ENCODE data around the gene FBXW12. TPM values are rescaled to one million over a fixed set of nuclear protein-coding genes. Genes with fewer than 3 reads are reported as not detected.
"Not testable (repeated sequence)": the region's sequence is repeated elsewhere in the genome, so short reads cannot be mapped to it uniquely, and the experiment has no call there.

Gene FBXW12
- not detected for total RNA-seq

GRCh38 chr3:48371651-48372376, at the start of gene FBXW12:
TSS of gene FBXW12 (plus strand) at chr3:48372219. CDS start at chr3:48372768, 549 bp downstream.
- Mint-ChIP-seq H3K9me3 (no peaks in the 10 kb centered on the region), H3K27me3 (peaks cover 2% of the 10 kb centered on the region), H3K27ac (no peak within 1 kb of the TSS), H3K4me1 (no peaks in the 10 kb centered on the region), H3K4me3 (no peak within 1 kb of the TSS), H3K36me3 (no peaks in the 10 kb centered on the region)
- DNase-seq (no peak), ATAC-seq (ENCODE audit: low read depth) (no peak)
- POLR2A ChIA-PET: no interaction called here

- ATAC-seq (ENCODE audit: low read depth); H3K27ac Mint-ChIP-seq; H3K36me3 Mint-ChIP-seq; H3K4me1 Mint-ChIP-seq; H3K4me3 Mint-ChIP-seq; POLR2A ChIA-PET; DNase-seq; H3K9me3 Mint-ChIP-seq: not testable (repeated sequence)
- H3K27me3 Mint-ChIP-seq: peaks cover 37% of the 10 kb centered on the region
Measured at GRCh38 chr3:48331706-48332435, 40.1 kb upstream of the FBXW12 start.

- H3K9me3 Mint-ChIP-seq, POLR2A ChIA-PET, H3K27ac Mint-ChIP-seq: not testable (repeated sequence)
Measured at GRCh38 chr3:48333346-48334245, 38.4 kb upstream of the FBXW12 start, which contains the start of gene SPINK8. TSS of gene SPINK8 (minus strand) at chr3:48333661. CDS start at chr3:48328341, 5,320 bp downstream.

GRCh38 chr3:48334605-48335004, 37.4 kb upstream of the FBXW12 start:
- DNase-seq (no peak), ATAC-seq (ENCODE audit: low read depth) (no peak)
- Mint-ChIP-seq H3K4me1 (no peaks in the 10 kb centered on the region), H3K4me3 (no peak overlapping the region), H3K9me3 (no peaks in the 10 kb centered on the region), H3K36me3 (no peaks in the 10 kb centered on the region), H3K27me3 (peaks cover 34% of the 10 kb centered on the region), H3K27ac (no peak overlapping the region)
- POLR2A ChIA-PET: no interaction called here

More at GRCh38 chr3:48333346-48334245, 38.4 kb upstream of the FBXW12 start, which contains the start of gene SPINK8:
- not testable (repeated sequence) for H3K4me1 Mint-ChIP-seq; ATAC-seq (ENCODE audit: low read depth); DNase-seq; H3K36me3 Mint-ChIP-seq; H3K4me3 Mint-ChIP-seq
- peaks cover 38% of the 10 kb centered on the region for H3K27me3 Mint-ChIP-seq

- H3K9me3 Mint-ChIP-seq; ATAC-seq (ENCODE audit: low read depth); H3K27ac Mint-ChIP-seq; H3K4me3 Mint-ChIP-seq; H3K4me1 Mint-ChIP-seq; DNase-seq; POLR2A ChIA-PET; H3K36me3 Mint-ChIP-seq: not testable (repeated sequence)
- H3K27me3 Mint-ChIP-seq: peaks cover 31% of the 10 kb centered on the region
Measured at GRCh38 chr3:48335286-48335685, 36.7 kb upstream of the FBXW12 start.

GRCh38 chr3:48337536-48337935, 34.5 kb upstream of the FBXW12 start:
- H3K27ac Mint-ChIP-seq; H3K36me3 Mint-ChIP-seq; POLR2A ChIA-PET; DNase-seq; ATAC-seq (ENCODE audit: low read depth); H3K4me3 Mint-ChIP-seq; H3K9me3 Mint-ChIP-seq; H3K4me1 Mint-ChIP-seq: not testable (repeated sequence)
- peaks cover 31% of the 10 kb centered on the region for H3K27me3 Mint-ChIP-seq

GRCh38 chr3:48338635-48339034, 33.4 kb upstream of the FBXW12 start:
- no peak overlapping the region for H3K27ac Mint-ChIP-seq
- no peaks in the 10 kb centered on the region for H3K36me3 Mint-ChIP-seq
- ATAC-seq (ENCODE audit: low read depth) (no peak), DNase-seq (no peak)
- H3K9me3 Mint-ChIP-seq: no peaks in the 10 kb centered on the region
- no peak overlapping the region for H3K4me3 Mint-ChIP-seq
- no peaks in the 10 kb centered on the region for H3K4me1 Mint-ChIP-seq
- peaks cover 22% of the 10 kb centered on the region for H3K27me3 Mint-ChIP-seq
- POLR2A ChIA-PET: no interaction called here

GRCh38 chr3:48343432-48343831, 28.6 kb upstream of the FBXW12 start:
- POLR2A ChIA-PET: no interaction called here
- no peak overlapping the region for H3K4me3 Mint-ChIP-seq
- no peaks in the 10 kb centered on the region for H3K36me3 Mint-ChIP-seq
- ATAC-seq (ENCODE audit: low read depth): no peak
- peaks cover 12% of the 10 kb centered on the region for H3K27me3 Mint-ChIP-seq
- no peak for DNase-seq
- H3K27ac Mint-ChIP-seq: no peak overlapping the region
- H3K4me1 Mint-ChIP-seq: no peaks in the 10 kb centered on the region
- no peaks in the 10 kb centered on the region for H3K9me3 Mint-ChIP-seq

- Mint-ChIP-seq H3K9me3 (no peaks in the 10 kb centered on the region), H3K36me3 (no peaks in the 10 kb centered on the region), H3K4me3 (no peak overlapping the region), H3K27me3 (peaks cover 12% of the 10 kb centered on the region), H3K4me1 (no peaks in the 10 kb centered on the region), H3K27ac (no peak overlapping the region)
- no peak for ATAC-seq (ENCODE audit: low read depth)
- POLR2A ChIA-PET: no interaction called here
- DNase-seq: no peak
Measured at GRCh38 chr3:48344867-48345507, 27.0 kb upstream of the FBXW12 start.

- peaks cover 12% of the 10 kb centered on the region for H3K27me3 Mint-ChIP-seq
- H3K27ac Mint-ChIP-seq: no peak overlapping the region
- POLR2A ChIA-PET: interaction anchor here (0.7 kb wide), 1 partner anchor 647 kb away, joined by 3 read pairs; no protein-coding TSS in a partner anchor
- ATAC-seq (ENCODE audit: low read depth) (no peak), DNase-seq (no peak)
- no peak overlapping the region for H3K4me3 Mint-ChIP-seq
- H3K9me3 Mint-ChIP-seq: no peaks in the 10 kb centered on the region
- no peaks in the 10 kb centered on the region for H3K36me3 Mint-ChIP-seq
- H3K4me1 Mint-ChIP-seq: no peaks in the 10 kb centered on the region
Measured at GRCh38 chr3:48345946-48346572, 26.0 kb upstream of the FBXW12 start.

- no peak for DNase-seq
Measured at GRCh38 chr3:48347500-48347899, 24.5 kb upstream of the FBXW12 start.

GRCh38 chr3:48352546-48352945, 19.5 kb upstream of the FBXW12 start:
- POLR2A ChIA-PET: no interaction called here
- Mint-ChIP-seq H3K36me3 (no peaks in the 10 kb centered on the region), H3K9me3 (peaks cover 2% of the 10 kb centered on the region), H3K4me3 (no peak overlapping the region), H3K27ac (no peak overlapping the region), H3K27me3 (peaks cover 10% of the 10 kb centered on the region), H3K4me1 (no peaks in the 10 kb centered on the region)
- DNase-seq (no peak), ATAC-seq (ENCODE audit: low read depth) (no peak)

More at GRCh38 chr3:48347500-48347899, 24.5 kb upstream of the FBXW12 start:
- Mint-ChIP-seq H3K36me3 (no peaks in the 10 kb centered on the region), H3K4me1 (no peaks in the 10 kb centered on the region), H3K4me3 (no peak overlapping the region), H3K27me3 (peaks cover 6% of the 10 kb centered on the region), H3K9me3 (no peaks in the 10 kb centered on the region), H3K27ac (no peak overlapping the region)
- POLR2A ChIA-PET: interaction anchor here (0.5 kb wide), 1 partner anchor 187 kb away, joined by 5 read pairs; no protein-coding TSS in a partner anchor
- no peak for ATAC-seq (ENCODE audit: low read depth)

All from activated naive CD8-positive, alpha-beta T cell treated with anti-CD3 and anti-CD28 coated beads, Interleukin-2, amount 10 ng/mL, durations not matched to agents 7 days and 5 days (primary cell).